Measurements from ENCODE around the gene ATAD3B. TPM values are rescaled to one million over a fixed set of nuclear protein-coding genes. Genes with fewer than 3 reads are reported as not detected.

The ATAD3B gene
- polyA plus RNA-seq, 1 donor (not counting 4 experiments of a cell fraction or from before 2014, with no cell fraction given), result 20.6 TPM

DNA sequence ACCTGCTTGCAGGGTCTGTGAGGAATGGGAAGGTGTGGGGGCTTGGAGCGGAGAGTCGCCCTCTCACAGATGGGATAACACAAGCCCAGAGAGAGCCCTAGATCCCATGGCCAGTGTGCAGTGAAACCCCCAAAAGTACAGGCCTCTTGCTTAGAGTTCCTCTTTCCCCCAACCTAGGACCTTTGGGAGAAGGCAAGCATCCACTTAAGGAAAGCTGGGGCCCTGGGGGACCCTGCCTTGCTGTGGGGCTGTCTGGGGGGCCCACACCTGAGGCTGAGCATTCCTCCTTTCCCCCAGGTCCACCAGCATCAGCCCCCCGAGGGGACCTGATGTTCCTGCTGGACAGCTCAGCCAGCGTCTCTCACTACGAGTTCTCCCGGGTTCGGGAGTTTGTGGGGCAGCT is 34.9 kb upstream of the ATAD3B start:
- Histone ChIP-seq H3K27ac (ENCODE audit: control insufficient read depth, insufficient read depth, low read length) (no peak overlapping the region), H3K79me2 (ENCODE audit: control insufficient read depth, insufficient read depth, low read length) (no peaks in the 10 kb centered on the region), H3K4me3 (ENCODE audit: control insufficient read depth in 2 of 3, extremely low read depth in 1 of 3, insufficient read depth in 2 of 3, low read depth in 1 of 3, low read length in 3 of 3) (no peak overlapping the region), H3K9me1 (ENCODE audit: control insufficient read depth, extremely low read depth, insufficient read depth, low read length) (no peaks in the 10 kb centered on the region), H3K9ac (ENCODE audit: control insufficient read depth, extremely low read depth, insufficient read depth, low read length) (no peak overlapping the region), H3K4me2 (ENCODE audit: control insufficient read depth, extremely low read depth, insufficient read depth, low read depth, low read length) (peak overlapping the region; percentile 79), H3K9me3 (ENCODE audit: control insufficient read depth, low read depth, low read length) (no peaks in the 10 kb centered on the region), H4K20me1 (ENCODE audit: control insufficient read depth, extremely low read depth, insufficient read depth, low read length) (peaks cover 2% of the 10 kb centered on the region), H3K27me3 (ENCODE audit: control insufficient read depth, extremely low read depth, insufficient read depth, low read length) (no peaks in the 10 kb centered on the region), H2AFZ (ENCODE audit: control insufficient read depth, low read length) (no peak overlapping the region), H3K36me3 (ENCODE audit: control insufficient read depth in 2 of 2, extremely low read depth in 1 of 2, insufficient read depth in 2 of 2, low read length in 2 of 2) (no peaks in the 10 kb centered on the region), H3K4me1 (ENCODE audit: control insufficient read depth, extremely low read depth, insufficient read depth, low read length) (peaks cover 27% of the 10 kb centered on the region)
- DNase-seq (ENCODE audit: low read depth, low spot score) (no peak), FAIRE-seq (no peak)
- dilution Hi-C loops (cut with MboI; ENCODE audit: extremely low pct_ligation_motif_present, low sequenced_read_pairs), result no loop called here
- no peak for TF ChIP-seq EZH2 (IDR thresholded peaks at IDR 0.05; ENCODE audit: low read length)
- TF ChIP-seq, protein P1, sequence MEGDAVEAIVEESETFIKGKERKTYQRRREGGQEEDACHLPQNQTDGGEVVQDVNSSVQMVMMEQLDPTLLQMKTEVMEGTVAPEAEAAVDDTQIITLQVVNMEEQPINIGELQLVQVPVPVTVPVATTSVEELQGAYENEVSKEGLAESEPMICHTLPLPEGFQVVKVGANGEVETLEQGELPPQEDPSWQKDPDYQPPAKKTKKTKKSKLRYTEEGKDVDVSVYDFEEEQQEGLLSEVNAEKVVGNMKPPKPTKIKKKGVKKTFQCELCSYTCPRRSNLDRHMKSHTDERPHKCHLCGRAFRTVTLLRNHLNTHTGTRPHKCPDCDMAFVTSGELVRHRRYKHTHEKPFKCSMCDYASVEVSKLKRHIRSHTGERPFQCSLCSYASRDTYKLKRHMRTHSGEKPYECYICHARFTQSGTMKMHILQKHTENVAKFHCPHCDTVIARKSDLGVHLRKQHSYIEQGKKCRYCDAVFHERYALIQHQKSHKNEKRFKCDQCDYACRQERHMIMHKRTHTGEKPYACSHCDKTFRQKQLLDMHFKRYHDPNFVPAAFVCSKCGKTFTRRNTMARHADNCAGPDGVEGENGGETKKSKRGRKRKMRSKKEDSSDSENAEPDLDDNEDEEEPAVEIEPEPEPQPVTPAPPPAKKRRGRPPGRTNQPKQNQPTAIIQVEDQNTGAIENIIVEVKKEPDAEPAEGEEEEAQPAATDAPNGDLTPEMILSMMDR (optimal IDR thresholded peaks at IDR 0.05 in 1 of 3, IDR thresholded peaks at IDR 0.05 in 1 of 3, conservative IDR thresholded peaks at IDR 0.05 in 1 of 3; ENCODE audit: extremely low read depth in 1 of 3, insufficient read depth in 2 of 3, low read length in 3 of 3), result no peak

DNA sequence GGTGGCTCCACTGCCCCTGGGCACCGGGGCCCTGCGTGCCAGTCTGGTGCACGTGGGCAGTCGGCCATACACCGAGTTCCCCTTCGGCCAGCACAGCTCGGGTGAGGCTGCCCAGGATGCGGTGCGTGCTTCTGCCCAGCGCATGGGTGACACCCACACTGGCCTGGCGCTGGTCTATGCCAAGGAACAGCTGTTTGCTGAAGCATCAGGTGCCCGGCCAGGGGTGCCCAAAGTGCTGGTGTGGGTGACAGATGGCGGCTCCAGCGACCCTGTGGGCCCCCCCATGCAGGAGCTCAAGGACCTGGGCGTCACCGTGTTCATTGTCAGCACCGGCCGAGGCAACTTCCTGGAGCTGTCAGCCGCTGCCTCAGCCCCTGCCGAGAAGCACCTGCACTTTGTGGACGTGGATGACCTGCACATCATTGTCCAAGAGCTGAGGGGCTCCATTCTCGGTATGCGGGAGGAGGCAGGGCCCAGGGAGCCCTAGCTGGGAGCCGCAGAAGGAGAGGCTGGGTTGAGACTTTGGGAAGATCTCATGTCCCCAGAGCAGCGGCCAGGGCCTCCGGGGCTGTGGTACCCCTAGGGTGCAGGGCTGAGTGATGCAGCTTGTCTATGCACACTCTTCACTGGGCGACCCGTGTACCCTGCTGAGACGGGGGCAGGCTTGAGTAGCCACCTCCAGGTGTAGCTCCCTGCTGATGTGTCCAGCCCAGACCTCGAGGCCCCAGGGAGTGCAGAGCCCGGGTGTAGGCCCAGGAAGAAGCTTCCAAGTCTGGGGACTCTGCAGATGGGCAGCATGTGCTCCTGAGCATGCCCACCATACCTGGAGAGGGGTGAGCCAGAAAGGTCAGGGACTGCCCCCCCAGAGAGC is 34.3 kb upstream of the ATAD3B start:
- Histone ChIP-seq H3K4me2 (ENCODE audit: control insufficient read depth, extremely low read depth, insufficient read depth, low read depth, low read length) (no peak overlapping the region), H3K27ac (ENCODE audit: control insufficient read depth, insufficient read depth, low read length) (no peak overlapping the region), H3K9me3 (ENCODE audit: control insufficient read depth, low read depth, low read length) (no peaks in the 10 kb centered on the region), H2AFZ (ENCODE audit: control insufficient read depth, low read length) (no peak overlapping the region), H3K4me1 (ENCODE audit: control insufficient read depth, extremely low read depth, insufficient read depth, low read length) (peaks cover 27% of the 10 kb centered on the region), H3K36me3 (ENCODE audit: control insufficient read depth in 2 of 2, extremely low read depth in 1 of 2, insufficient read depth in 2 of 2, low read length in 2 of 2) (no peaks in the 10 kb centered on the region), H3K9me1 (ENCODE audit: control insufficient read depth, extremely low read depth, insufficient read depth, low read length) (no peaks in the 10 kb centered on the region), H3K9ac (ENCODE audit: control insufficient read depth, extremely low read depth, insufficient read depth, low read length) (no peak overlapping the region), H3K27me3 (ENCODE audit: control insufficient read depth, extremely low read depth, insufficient read depth, low read length) (no peaks in the 10 kb centered on the region), H3K4me3 (ENCODE audit: control insufficient read depth in 2 of 3, extremely low read depth in 1 of 3, insufficient read depth in 2 of 3, low read depth in 1 of 3, low read length in 3 of 3) (no peak overlapping the region), H3K79me2 (ENCODE audit: control insufficient read depth, insufficient read depth, low read length) (no peaks in the 10 kb centered on the region), H4K20me1 (ENCODE audit: control insufficient read depth, extremely low read depth, insufficient read depth, low read length) (peaks cover 2% of the 10 kb centered on the region)
- no peak for TF ChIP-seq EZH2 (IDR thresholded peaks at IDR 0.05; ENCODE audit: low read length)
- TF ChIP-seq, protein P1 (optimal IDR thresholded peaks at IDR 0.05 in 1 of 3, IDR thresholded peaks at IDR 0.05 in 1 of 3, conservative IDR thresholded peaks at IDR 0.05 in 1 of 3; ENCODE audit: extremely low read depth in 1 of 3, insufficient read depth in 2 of 3, low read length in 3 of 3), result no peak
- FAIRE-seq (no peak), DNase-seq (ENCODE audit: low read depth, low spot score) (no peak)
- dilution Hi-C loops (cut with MboI; ENCODE audit: extremely low pct_ligation_motif_present, low sequenced_read_pairs), result no loop called here
